ENCODE data around the gene UQCC3. TPM values are rescaled to one million over a fixed set of nuclear protein-coding genes. Genes with fewer than 3 reads are reported as not detected.

Gene UQCC3
- total RNA-seq, 2 experiments from 2014 or later: 4.1 to 6.4 TPM

Other genes starting within 250 kb of the UQCC3 start
- 10 to 100 TPM; 47.3 to 54.7 TPM for gene AHNAK, start 124.9 kb upstream of the UQCC3 start, total RNA-seq
- gene EEF1G, start 97.8 kb upstream of the UQCC3 start, total RNA-seq: 1,000 to 10,000 TPM; 1,986 to 2,351 TPM
- gene TUT1, start 80.2 kb upstream of the UQCC3 start, total RNA-seq: 10 to 100 TPM; 32.5 to 36.0 TPM
- gene MTA2, start 69.8 kb upstream of the UQCC3 start, total RNA-seq: 100 to 1,000 TPM; 159 to 179 TPM
- gene EML3, start 58.9 kb upstream of the UQCC3 start, total RNA-seq: 100 to 1,000 TPM; 101 to 112 TPM
- 1 to 10 TPM; 1.5 to 1.9 TPM for gene ROM1, start 58.4 kb upstream of the UQCC3 start, total RNA-seq
- gene B3GAT3, start 49.7 kb upstream of the UQCC3 start, total RNA-seq: 10 to 100 TPM; 48.7 to 57.5 TPM
- gene GANAB, start 25.1 kb upstream of the UQCC3 start, total RNA-seq: 100 to 1,000 TPM; 208 to 218 TPM
- gene INTS5, start 18.4 kb upstream of the UQCC3 start, total RNA-seq: 10 to 100 TPM; 26.0 to 29.9 TPM
- gene C11orf98, start 6.5 kb upstream of the UQCC3 start, total RNA-seq: 100 to 1,000 TPM; 108 to 135 TPM
- gene CSKMT, start 6.4 kb upstream of the UQCC3 start, total RNA-seq: 10 to 100 TPM; 12.6 to 31.3 TPM
- gene LBHD1, start 594 bp downstream of the UQCC3 start, total RNA-seq: 10 to 100 TPM; 11.9 to 15.5 TPM
- gene UBXN1, start 7.4 kb downstream of the UQCC3 start, total RNA-seq: 100 to 1,000 TPM in 1 of 2 experiments, 10 to 100 TPM in 1; 95.6 to 119 TPM
- gene LRRN4CL, start 17.9 kb downstream of the UQCC3 start, total RNA-seq: under 1 TPM in 1 of 2 experiments, not detected in 1; 0.16 TPM
- gene BSCL2, start 35.8 kb downstream of the UQCC3 start, total RNA-seq: 10 to 100 TPM; 16.7 to 28.0 TPM
- not detected for gene GNG3, start 36.0 kb downstream of the UQCC3 start, total RNA-seq
- gene HNRNPUL2, start 55.8 kb downstream of the UQCC3 start, total RNA-seq: 10 to 100 TPM; 48.7 to 59.6 TPM
- gene TTC9C, start 56.8 kb downstream of the UQCC3 start, total RNA-seq: 10 to 100 TPM; 40.8 to 54.1 TPM
- 10 to 100 TPM in 1 of 2 experiments, 1 to 10 TPM in 1; 6.0 to 10.2 TPM for gene ZBTB3, start 82.5 kb downstream of the UQCC3 start, total RNA-seq
- gene POLR2G, start 89.9 kb downstream of the UQCC3 start, total RNA-seq: 100 to 1,000 TPM in 1 of 2 experiments, 10 to 100 TPM in 1; 87.1 to 125 TPM
- 10 to 100 TPM; 10.2 to 12.6 TPM for gene TAF6L, start 99.7 kb downstream of the UQCC3 start, total RNA-seq
- gene TMEM179B, start 115.7 kb downstream of the UQCC3 start, total RNA-seq: 10 to 100 TPM; 19.5 to 35.9 TPM
- 10 to 100 TPM; 11.1 to 12.6 TPM for gene TMEM223, start 120.3 kb downstream of the UQCC3 start, total RNA-seq
- 10 to 100 TPM; 89.5 to 97.6 TPM for gene NXF1, start 133.8 kb downstream of the UQCC3 start, total RNA-seq
- gene STX5, start 160.4 kb downstream of the UQCC3 start, total RNA-seq: 10 to 100 TPM; 19.3 to 21.8 TPM
- under 1 TPM in 1 of 2 experiments, not detected in 1; 0.42 TPM for gene TEX54, start 161.2 kb downstream of the UQCC3 start, total RNA-seq
- 10 to 100 TPM; 83.1 to 93.1 TPM for gene WDR74, start 167.9 kb downstream of the UQCC3 start, total RNA-seq
- gene SLC3A2, start 209.2 kb downstream of the UQCC3 start, total RNA-seq: 100 to 1,000 TPM; 401 to 402 TPM
- not detected for gene CHRM1, start 249.7 kb downstream of the UQCC3 start, total RNA-seq

All from activated CD4-positive, alpha-beta T cell treated with anti-CD3 and anti-CD28 coated beads for 36 hours (primary cell).